NCI-H1417 treated with DMSO at 0.1 percent for 48 hours (cell line): Measurements from ENCODE around the gene ZSCAN31.
"Not testable (repeated sequence)": the region's sequence is repeated elsewhere in the genome, so short reads cannot be mapped to it uniquely, and the experiment has no call there.

Experiments
- DNase-seq: peaks from one replicate; lab custom pipeline; 2025; lab: John Stamatoyannopoulos, UW

ZSCAN31 gene

GRCh38 chr6:28335564-28336283 is at the start of gene ZSCAN31:
ZSCAN31 (minus strand) TSS chr6:28336148; CDS start chr6:28329683, 6,465 bp downstream.
- peak; percentile 33 for DNase-seq

- no peak for DNase-seq
These were observed 48.2 kb upstream of the ZSCAN31 start for GRCh38 chr6:28384143-28384533.

DNA sequence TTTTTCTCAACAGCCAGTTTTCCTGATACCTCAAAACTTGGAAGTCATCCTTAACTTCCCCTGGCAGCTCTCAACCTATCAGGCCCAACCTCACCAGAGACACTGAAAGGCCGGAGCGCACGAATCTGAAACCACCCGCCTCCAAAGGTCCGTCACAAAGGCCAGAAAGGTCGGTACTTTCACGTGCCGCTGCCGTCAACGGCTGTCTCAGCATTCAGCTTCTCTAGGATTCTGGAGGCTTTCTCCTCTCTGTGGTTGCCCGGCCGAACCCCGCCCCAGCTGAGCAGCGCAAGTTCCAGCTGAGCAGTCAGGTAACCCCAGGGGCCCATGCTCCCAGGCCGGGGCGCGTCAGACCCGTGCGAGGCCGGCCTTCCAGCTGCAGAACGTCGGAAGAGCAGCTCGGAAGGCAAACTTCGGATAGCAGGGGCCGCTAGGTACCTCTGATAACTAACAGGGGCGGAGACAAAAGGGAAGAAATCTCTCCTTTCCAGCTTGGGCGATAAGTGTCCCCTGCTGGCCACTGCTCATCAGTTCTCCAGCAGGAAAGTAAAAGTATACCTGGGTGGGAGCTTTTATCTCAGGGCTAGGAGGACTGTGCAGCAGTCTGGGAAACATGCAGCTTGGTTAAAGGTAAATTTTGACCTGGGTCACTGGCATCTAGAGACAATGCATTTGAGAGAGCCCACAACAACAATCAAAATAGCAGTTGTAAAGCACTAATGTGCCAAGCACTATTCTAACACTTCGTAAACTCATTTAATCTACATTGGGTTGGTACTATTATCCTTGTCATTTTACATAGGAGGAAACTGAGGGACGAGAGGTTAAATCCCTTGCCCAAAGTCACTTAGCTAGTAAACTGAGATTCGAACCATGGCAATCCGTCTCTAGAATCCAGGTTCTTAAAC is 47.5 kb upstream of the ZSCAN31 start:
- DNase-seq = no peak

GRCh38 chr6:28380381-28380780 is 44.4 kb upstream of the ZSCAN31 start:
- no peak for DNase-seq

DNA sequence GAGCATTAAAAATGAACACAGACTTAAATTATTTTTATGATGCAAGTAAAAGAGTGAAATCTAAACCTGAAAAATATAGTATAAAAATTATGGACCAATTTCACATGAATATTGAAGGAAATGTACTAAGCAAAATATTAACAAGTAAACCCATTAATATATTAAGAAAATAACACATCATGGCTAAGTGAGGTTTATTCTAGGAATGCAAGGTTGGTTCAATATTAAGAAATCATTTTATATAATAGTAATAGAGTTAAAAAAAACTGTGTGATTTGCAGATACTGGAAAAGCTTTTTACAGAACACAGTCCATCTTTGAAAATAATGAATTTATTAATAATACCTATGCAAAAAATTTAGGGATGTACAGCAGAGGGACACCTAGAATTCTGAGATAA is 42.7 kb upstream of the ZSCAN31 start:
- no peak for DNase-seq

DNA sequence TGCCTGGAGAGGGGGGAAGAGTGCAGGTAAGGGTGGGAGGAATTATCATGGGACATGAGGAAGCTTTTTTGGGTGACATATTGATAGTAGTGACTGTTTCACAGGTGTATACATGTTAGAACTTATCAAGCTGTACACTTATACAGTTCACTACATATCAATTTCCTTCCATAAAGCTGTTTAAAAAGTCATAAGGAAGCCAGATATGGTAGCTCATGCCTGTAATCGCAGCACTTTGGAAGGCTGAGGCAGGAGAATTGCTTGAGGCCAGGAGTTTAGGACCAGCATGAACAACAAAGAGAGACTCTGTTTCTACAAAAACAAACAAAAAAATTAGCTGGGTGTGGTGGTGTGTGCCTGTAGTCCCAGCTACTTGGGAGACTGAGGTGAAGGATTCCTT is 41.9 kb upstream of the ZSCAN31 start:
- no peak for DNase-seq

DNA sequence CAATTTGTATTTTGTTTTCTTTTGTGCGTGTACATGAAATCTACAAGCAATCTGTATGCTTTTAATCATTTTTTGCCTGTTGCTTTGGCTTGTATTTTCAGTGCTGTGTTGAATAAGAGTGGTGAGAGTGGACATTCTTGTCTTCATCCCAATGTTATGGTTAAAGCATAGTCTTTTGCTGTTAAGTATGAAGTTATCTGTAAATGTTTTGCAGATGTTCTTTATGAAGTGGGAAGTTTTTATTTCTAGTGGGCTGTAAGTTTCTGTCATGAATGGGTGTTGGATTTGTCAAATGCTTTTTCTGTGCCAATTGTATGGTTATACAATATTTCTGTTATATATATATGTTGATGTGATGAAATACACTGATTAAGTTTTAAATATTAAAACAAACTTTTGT is 38.0 kb upstream of the ZSCAN31 start:
- DNase-seq = no peak

- no peak for DNase-seq
These were observed 35.9 kb upstream of the ZSCAN31 start for GRCh38 chr6:28371706-28372451.

DNA sequence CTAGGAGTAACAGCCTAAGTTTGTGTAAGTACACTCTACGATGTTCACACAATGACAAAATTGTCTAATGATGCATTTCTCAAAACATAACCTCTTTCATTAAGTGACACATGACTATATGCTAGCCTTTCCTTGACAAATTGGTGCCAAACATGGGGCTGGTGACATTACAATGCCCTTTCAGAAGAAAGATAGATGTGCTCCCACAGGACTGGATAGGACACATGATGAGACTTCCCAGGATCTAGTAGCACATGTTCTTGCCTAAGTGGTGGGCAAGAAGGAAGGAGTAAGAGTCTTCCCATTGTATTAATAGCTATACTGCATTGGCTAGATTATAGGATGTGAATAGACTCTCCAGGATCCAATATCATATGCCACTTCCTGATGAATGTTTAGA is 35.3 kb upstream of the ZSCAN31 start:
- no peak for DNase-seq

GRCh38 chr6:28370440-28370839 is 34.5 kb upstream of the ZSCAN31 start:
- DNase-seq = no peak

DNA sequence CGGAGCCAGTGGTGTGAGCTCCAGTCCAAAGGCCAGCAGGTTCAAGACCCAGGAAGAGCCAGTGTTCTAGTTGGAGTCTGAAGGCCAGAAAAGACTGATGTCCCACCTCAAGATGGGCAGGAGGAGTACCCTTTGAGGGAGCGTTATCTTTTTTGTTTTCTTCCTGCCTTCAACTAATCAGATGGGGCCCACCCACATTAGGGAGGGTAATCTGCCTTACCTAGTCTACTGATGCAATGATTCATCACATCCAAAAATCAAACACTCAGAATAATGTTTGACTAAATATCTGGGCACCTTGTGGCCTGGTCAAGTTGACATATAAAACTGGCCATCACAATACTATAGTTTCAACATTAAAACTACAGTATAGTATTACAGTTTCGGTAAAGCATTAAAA is 33.5 kb upstream of the ZSCAN31 start:
- DNase-seq = no peak

- DNase-seq = no peak
These were observed 32.6 kb upstream of the ZSCAN31 start for GRCh38 chr6:28368522-28368921.

GRCh38 chr6:28365590-28365989 is 29.6 kb upstream of the ZSCAN31 start:
- DNase-seq = not testable (repeated sequence)

DNA sequence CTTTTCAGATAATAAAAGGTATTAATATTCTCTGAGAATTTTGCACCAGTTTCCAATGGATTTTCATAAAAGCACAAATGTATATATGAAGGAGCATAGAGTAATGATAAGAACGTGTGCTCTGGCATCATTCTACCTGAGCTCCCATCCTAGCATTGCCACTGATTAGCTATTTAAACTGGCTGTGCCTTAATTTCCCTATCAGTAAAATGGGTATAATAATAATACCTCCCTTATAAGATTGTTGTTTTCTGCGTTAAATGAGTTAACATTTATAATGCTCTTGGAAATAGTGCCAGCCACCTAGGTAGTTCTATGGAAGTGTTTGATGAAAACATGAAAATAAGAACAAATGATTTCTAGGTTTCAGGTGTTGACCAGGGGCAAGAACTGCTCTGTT is 25.0 kb upstream of the ZSCAN31 start:
- no peak for DNase-seq

DNA sequence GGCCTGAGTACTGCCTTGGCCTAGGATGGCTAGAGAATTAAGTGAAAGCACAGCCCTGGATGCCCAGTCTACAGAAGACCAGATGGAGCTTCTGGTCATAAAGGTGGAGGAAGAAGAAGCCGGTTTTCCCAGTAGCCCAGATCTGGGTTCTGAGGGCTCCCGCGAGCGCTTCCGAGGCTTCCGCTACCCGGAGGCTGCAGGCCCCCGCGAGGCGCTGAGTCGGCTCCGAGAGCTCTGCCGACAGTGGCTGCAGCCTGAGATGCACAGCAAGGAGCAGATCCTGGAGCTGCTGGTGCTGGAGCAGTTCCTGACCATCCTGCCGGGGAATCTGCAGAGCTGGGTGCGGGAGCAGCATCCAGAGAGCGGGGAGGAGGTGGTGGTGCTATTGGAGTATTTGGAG is 23.6 kb upstream of the ZSCAN31 start:
- not testable (repeated sequence) for DNase-seq

- DNase-seq = no peak
These were observed 21.1 kb upstream of the ZSCAN31 start for GRCh38 chr6:28357036-28357435.

- DNase-seq = no peak
These were observed 20.7 kb upstream of the ZSCAN31 start for GRCh38 chr6:28356666-28357020.

DNA sequence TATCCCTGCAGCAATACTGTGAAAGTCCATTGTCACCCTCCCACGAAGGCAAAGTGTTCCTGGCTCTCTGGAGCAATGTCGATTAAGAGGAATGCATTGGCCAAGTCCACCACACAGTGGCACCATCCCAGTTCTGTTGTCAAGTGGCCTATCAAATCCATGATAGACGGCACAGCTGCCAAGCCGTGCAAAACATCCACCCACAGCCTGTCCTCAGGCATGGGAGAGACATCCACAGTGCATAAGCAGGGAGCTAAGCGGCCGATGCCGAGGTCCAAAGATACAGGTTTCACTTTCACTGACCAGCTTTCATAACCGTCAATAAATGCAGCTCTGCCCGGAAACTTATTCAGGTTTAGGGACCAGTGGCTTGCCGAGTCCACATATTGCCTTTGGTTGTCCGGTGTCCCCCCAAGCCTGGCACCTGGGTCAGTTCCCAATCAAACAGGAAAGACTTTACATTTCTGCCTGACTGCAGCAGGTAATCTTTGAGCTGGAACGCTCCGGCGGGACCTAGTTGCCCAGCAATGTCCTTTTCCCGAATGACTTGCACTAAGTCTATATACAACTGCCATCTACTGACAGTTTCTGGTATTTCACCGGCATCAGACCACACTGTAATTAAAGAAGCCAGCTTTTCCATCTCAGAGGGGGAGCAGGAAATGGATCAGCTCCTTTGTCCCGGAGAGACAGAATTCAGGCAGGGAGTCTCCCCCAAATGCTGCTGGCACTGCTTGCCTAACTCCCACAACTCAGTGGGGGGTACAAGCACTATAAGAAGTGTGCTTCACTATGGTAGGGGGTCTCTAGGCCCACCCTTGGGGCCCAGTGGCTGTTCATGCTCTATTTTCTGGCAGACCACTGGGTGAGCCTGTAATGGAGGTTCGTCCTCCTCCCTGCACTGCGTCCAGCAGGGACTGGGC is 20.1 kb upstream of the ZSCAN31 start:
- peak; percentile 32 for DNase-seq

GRCh38 chr6:28354688-28355554 is 19.0 kb upstream of the ZSCAN31 start:
- DNase-seq = no peak

GRCh38 chr6:28353981-28354676 is 18.2 kb upstream of the ZSCAN31 start:
- DNase-seq = no peak
